Effector memory CD8-positive, alpha-beta T cell (primary cell): ENCODE data around the gene EGR1.

Source experiments
- ATAC-seq: fragments of 150-1000 bp; cut with Tn5 transposase; replicated peaks from 2 replicates; pipeline ENCODE4 v1.10.0; 2021; ENCODE audit warnings: mild to moderate bottlenecking, moderate library complexity
- DNase-seq, 3 experiments: peaks; one replicate each; pipeline ENCODE4 v3.0.0; 2021
- H3K27ac Mint-ChIP-seq, 2 donors: one replicate each; pipeline ENCODE4 v1.8.0; 2022; ENCODE audit warnings: mild to moderate bottlenecking in 2 of 2, mixed read lengths in 2 of 2, moderate library complexity in 2 of 2
- H3K27me3 Mint-ChIP-seq, 2 donors: one replicate each; pipeline ENCODE4 v1.8.0; 2022; ENCODE audit warnings: mixed read lengths in 2 of 2
- H3K36me3 Mint-ChIP-seq: one replicate; pipeline ENCODE4 v1.8.0; 2022; ENCODE audit warnings: mild to moderate bottlenecking, moderate library complexity, mixed read lengths; ENCODE audit not compliant: insufficient read depth
- H3K4me1 Mint-ChIP-seq, 2 donors: one replicate each; pipeline ENCODE4 v1.8.0; 2022; ENCODE audit warnings: low read depth in 2 of 2, mixed read lengths in 2 of 2
- H3K4me3 Mint-ChIP-seq, 2 donors: one replicate each; pipeline ENCODE4 v1.8.0; 2022; ENCODE audit warnings: mild to moderate bottlenecking in 2 of 2, mixed read lengths in 2 of 2, moderate library complexity in 2 of 2
- H3K9me3 Mint-ChIP-seq, 2 donors: one replicate each; pipeline ENCODE4 v1.8.0; 2022; ENCODE audit warnings: mixed read lengths in 2 of 2
- total RNA-seq, 9 experiments: gene quantifications; one replicate each; lab custom pipeline; 2026; lab: John Stamatoyannopoulos, UW

Gene EGR1
- total RNA-seq, result 7.3 to 1,057 (median 15.6) reads per million in 9 experiments

DNA sequence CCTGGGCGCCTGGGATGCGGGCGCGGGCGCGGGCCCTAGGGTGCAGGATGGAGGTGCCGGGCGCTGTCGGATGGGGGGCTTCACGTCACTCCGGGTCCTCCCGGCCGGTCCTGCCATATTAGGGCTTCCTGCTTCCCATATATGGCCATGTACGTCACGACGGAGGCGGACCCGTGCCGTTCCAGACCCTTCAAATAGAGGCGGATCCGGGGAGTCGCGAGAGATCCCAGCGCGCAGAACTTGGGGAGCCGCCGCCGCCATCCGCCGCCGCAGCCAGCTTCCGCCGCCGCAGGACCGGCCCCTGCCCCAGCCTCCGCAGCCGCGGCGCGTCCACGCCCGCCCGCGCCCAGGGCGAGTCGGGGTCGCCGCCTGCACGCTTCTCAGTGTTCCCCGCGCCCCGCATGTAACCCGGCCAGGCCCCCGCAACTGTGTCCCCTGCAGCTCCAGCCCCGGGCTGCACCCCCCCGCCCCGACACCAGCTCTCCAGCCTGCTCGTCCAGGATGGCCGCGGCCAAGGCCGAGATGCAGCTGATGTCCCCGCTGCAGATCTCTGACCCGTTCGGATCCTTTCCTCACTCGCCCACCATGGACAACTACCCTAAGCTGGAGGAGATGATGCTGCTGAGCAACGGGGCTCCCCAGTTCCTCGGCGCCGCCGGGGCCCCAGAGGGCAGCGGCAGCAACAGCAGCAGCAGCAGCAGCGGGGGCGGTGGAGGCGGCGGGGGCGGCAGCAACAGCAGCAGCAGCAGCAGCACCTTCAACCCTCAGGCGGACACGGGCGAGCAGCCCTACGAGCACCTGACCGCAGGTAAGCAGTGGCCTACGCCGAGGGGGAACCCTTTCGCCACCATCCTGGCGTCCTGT is at the start of gene EGR1:
EGR1 (plus strand) TSS at position 219 of the 864 bp plus-strand sequence; CDS start at position 502, 283 bp downstream.
- peaks cover 20 to 24% of the 10 kb centered on the region in 2 donors for H3K4me1 Mint-ChIP-seq
- ATAC-seq, result peak; percentile 62

DNA sequence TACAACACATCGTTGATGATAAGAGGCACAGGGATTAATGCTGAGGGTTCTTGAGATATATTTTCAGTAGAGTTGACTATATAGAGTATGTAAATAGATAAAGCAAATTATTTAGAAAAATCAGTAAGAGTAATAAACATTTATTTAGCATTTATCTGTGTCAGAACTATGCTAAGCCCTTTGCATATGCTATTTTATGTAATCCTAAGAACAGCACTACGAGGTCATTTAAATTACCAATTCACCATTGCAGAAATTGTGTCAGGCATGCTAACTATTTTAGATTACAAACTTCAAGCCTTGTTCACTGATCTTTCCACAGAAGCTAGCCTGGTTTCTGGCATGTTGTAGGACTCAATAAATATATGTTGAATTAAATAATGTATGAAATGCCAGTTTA is 46.8 kb upstream of the EGR1 start:
- H3K4me3 Mint-ChIP-seq, result no peak overlapping the region
- no peak for ATAC-seq
- H3K9me3 Mint-ChIP-seq, result no peaks in the 10 kb centered on the region
- no peaks in the 10 kb centered on the region for H3K4me1 Mint-ChIP-seq
- no peak for DNase-seq
- H3K27ac Mint-ChIP-seq, result peak overlapping the region in 1 of 2 donors; percentile 38
- no peaks in the 10 kb centered on the region for H3K27me3 Mint-ChIP-seq
- peaks cover 89% of the 10 kb centered on the region for H3K36me3 Mint-ChIP-seq

More for the DNA sequence above, at the start of gene EGR1:
- Mint-ChIP-seq H3K9me3 (no peaks in the 10 kb centered on the region), H3K36me3 (peaks cover 50% of the 10 kb centered on the region), H3K27me3 (no peaks in the 10 kb centered on the region), H3K27ac (peak within 1 kb of the TSS; percentile 94 to 96), H3K4me3 (peak within 1 kb of the TSS; percentile 83 to 84)
- DNase-seq, result peak; percentile 94 to 97 (median 95)

- ATAC-seq (no peak), DNase-seq (no peak)
- H3K36me3 Mint-ChIP-seq, result peaks cover 79% of the 10 kb centered on the region
- H3K9me3 Mint-ChIP-seq, result no peaks in the 10 kb centered on the region
- H3K4me1 Mint-ChIP-seq, result no peaks in the 10 kb centered on the region
- H3K27me3 Mint-ChIP-seq, result no peaks in the 10 kb centered on the region
- no peak overlapping the region for H3K4me3 Mint-ChIP-seq
- H3K27ac Mint-ChIP-seq, result peak overlapping the region in 1 of 2 donors; percentile 44
Observed at GRCh38 chr5:138425079-138425478, 40.2 kb upstream of the EGR1 start.

- ATAC-seq (no peak), DNase-seq (no peak)
- H3K27me3 Mint-ChIP-seq, result no peaks in the 10 kb centered on the region
- peaks cover 62% of the 10 kb centered on the region for H3K36me3 Mint-ChIP-seq
- no peak overlapping the region for H3K27ac Mint-ChIP-seq
- H3K4me3 Mint-ChIP-seq, result no peak overlapping the region
- H3K4me1 Mint-ChIP-seq, result peaks cover 12 to 15% of the 10 kb centered on the region in 2 donors
- H3K9me3 Mint-ChIP-seq, result no peaks in the 10 kb centered on the region
Observed at GRCh38 chr5:138435943-138436342, 29.3 kb upstream of the EGR1 start.

GRCh38 chr5:138438003-138438723 is 27.1 kb upstream of the EGR1 start:
- no peak for DNase-seq
- H3K4me3 Mint-ChIP-seq, result peak overlapping the region; percentile 79 to 80
- no peak for ATAC-seq
- H3K36me3 Mint-ChIP-seq, result peaks cover 40% of the 10 kb centered on the region
- no peaks in the 10 kb centered on the region for H3K27me3 Mint-ChIP-seq
- H3K4me1 Mint-ChIP-seq, result peaks cover 12 to 15% of the 10 kb centered on the region in 2 donors
- no peaks in the 10 kb centered on the region for H3K9me3 Mint-ChIP-seq
- H3K27ac Mint-ChIP-seq, result peak overlapping the region; percentile 8 to 38

DNA sequence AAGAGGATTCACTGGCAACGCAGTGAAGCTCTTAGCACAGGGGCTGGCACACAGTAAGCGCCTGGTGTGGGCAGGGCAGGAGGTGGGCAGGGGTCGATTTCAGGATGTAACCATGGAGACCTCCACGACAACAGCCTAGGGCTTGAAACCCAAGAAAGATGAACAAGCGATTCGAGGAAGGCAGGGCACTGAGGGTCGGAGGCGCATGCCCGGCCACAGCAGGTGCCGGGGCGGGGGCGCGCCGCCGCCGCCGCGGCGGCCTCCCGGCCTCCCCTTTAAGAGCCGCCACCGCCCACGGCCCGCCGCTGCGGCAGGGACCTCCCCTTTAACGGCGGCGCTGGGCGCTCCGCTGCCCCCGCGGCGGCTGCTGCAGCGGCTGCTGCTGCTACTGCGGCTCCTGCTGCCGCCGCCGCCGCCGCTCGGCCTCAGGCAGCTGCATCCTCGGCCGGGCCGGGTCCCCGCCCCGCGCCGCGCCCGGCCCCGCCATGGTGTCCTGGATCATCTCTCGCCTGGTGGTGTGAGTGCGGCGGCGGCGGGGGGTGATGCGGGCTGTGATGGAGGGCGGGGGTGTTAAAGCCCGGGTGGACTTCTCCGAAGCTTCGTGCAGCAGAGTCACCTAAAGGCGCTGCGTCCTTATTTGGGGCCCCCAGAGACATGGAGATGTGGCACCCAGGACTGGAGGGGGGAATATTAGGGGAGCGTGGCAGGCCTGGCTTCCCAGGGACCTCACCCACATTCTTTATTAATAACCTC is 26.4 kb upstream of the EGR1 start, which contains the start of gene REEP2:
REEP2 (plus strand) TSS at position 334 of the 753 bp plus-strand sequence; CDS start at position 486, 152 bp downstream.
- Mint-ChIP-seq H3K4me1 (peaks cover 12 to 15% of the 10 kb centered on the region in 2 donors), H3K27ac (peak within 1 kb of the TSS; percentile 8 to 63), H3K9me3 (no peaks in the 10 kb centered on the region), H3K27me3 (no peaks in the 10 kb centered on the region), H3K36me3 (peaks cover 33% of the 10 kb centered on the region), H3K4me3 (peak within 1 kb of the TSS; percentile 79 to 80)
- ATAC-seq, result peak; percentile 91
- peak; percentile 51 to 65 (median 60) for DNase-seq

DNA sequence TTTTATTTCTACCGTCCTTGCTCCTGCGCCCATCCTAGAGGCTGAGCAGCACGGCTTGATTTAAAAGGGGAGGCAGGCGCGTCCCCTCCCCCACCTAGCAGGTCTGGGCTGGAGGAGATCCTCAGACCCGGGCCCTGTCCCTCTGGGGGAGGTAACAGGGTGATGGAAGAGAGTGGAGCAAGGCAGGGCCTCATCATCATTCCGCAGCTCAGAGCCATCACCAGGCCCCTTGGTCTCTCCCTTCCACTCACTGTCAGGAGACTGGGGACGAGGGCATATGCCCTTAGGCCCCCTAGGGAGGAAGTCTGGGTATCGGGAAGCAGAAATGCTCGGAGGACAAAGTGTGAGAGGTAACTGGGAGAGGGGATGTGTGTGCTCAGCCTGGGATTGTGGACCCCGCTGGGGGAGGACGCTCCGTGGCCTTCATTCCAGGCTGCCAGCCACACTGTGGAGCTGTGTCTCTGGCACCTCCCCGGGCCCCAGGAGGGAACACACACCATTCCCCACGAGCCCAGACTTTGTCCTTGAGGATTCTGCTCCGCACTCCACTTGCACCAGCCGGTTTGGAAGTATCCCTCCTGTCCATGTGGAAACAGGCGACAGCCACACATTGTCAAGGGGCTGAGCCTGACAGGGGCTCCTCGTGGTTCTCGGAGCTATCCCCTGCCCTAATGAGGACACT is 25.7 kb upstream of the EGR1 start:
- DNase-seq (no peak), ATAC-seq (no peak)
- H3K27ac Mint-ChIP-seq, result peak overlapping the region; percentile 18 to 63
- H3K9me3 Mint-ChIP-seq, result no peaks in the 10 kb centered on the region
- peaks cover 12 to 15% of the 10 kb centered on the region in 2 donors for H3K4me1 Mint-ChIP-seq
- peak overlapping the region; percentile 79 to 80 for H3K4me3 Mint-ChIP-seq
- no peaks in the 10 kb centered on the region for H3K27me3 Mint-ChIP-seq
- H3K36me3 Mint-ChIP-seq, result peaks cover 27% of the 10 kb centered on the region

DNA sequence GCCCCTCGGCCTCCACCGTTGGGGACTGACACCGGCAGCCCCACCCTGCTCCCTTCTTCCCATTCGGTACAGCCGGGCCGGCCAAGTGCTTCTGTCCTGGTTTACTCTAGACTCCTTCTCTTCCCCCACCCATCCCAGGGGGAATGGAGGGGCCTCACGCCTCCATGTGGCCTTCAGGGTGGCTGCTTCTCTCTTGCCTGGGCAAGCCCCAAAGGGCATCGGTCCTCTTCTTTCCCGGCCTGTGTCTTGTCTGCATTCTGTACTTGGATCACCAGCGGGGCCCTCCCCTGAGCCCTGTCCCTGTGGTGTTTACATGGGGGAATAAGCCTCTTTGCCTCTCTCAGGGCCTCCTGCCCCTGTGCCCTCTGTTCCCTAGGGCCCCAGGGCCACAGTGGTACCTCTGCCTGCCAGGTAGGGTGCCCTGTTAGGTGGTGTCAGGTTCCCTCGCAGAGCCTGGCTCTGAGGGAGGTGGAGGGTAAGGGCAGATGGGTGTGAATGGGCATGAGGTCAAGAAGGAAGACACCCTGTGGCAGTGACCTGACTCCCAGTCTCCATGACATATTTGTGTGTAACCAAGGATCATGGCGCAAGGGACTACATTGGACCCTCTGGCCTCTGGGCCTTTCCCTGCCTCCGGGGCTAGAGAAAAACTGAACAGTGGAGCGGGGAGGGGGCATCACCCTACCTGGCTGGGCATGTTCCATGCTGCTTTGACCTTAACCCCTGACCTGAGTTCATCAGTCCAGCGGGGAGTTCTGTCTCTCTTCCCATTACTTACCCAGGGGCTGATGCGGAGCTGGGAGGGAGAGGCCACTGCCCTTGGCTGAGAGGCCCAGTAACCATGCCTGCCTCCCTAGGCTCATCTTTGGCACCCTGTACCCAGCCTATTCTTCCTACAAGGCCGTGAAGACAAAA is 24.9 kb upstream of the EGR1 start:
- H3K9me3 Mint-ChIP-seq, result no peaks in the 10 kb centered on the region
- DNase-seq (no peak), ATAC-seq (no peak)
- H3K4me1 Mint-ChIP-seq, result peaks cover 12 to 15% of the 10 kb centered on the region in 2 donors
- peaks cover 26% of the 10 kb centered on the region for H3K36me3 Mint-ChIP-seq
- peak overlapping the region; percentile 79 to 80 for H3K4me3 Mint-ChIP-seq
- H3K27ac Mint-ChIP-seq, result peak overlapping the region; percentile 18 to 63
- H3K27me3 Mint-ChIP-seq, result no peaks in the 10 kb centered on the region

DNA sequence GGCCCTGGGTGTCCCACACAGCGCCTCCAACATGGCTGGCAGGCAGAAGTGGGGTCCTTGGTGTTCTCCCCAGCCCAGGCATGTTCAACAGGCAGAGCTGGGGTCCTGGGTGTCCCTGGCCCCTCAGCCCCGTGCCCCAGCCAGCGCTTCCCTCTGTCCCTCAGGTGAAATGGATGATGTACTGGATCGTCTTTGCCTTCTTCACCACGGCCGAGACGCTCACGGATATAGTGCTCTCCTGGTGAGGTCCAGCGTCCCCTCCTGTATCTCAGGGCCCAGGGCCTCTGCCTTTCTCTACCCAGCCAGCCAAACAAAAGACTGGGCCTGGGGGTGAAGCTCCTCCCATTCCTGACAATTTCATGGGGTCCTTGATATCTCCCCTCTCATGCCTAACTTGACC is 24.1 kb upstream of the EGR1 start:
- peaks cover 20% of the 10 kb centered on the region for H3K36me3 Mint-ChIP-seq
- H3K4me3 Mint-ChIP-seq, result no peak overlapping the region
- no peaks in the 10 kb centered on the region for H3K9me3 Mint-ChIP-seq
- no peaks in the 10 kb centered on the region for H3K27me3 Mint-ChIP-seq
- DNase-seq, result no peak
- peaks cover 12 to 15% of the 10 kb centered on the region in 2 donors for H3K4me1 Mint-ChIP-seq
- no peak for ATAC-seq
- H3K27ac Mint-ChIP-seq, result peak overlapping the region in 1 of 2 donors; percentile 18

DNA sequence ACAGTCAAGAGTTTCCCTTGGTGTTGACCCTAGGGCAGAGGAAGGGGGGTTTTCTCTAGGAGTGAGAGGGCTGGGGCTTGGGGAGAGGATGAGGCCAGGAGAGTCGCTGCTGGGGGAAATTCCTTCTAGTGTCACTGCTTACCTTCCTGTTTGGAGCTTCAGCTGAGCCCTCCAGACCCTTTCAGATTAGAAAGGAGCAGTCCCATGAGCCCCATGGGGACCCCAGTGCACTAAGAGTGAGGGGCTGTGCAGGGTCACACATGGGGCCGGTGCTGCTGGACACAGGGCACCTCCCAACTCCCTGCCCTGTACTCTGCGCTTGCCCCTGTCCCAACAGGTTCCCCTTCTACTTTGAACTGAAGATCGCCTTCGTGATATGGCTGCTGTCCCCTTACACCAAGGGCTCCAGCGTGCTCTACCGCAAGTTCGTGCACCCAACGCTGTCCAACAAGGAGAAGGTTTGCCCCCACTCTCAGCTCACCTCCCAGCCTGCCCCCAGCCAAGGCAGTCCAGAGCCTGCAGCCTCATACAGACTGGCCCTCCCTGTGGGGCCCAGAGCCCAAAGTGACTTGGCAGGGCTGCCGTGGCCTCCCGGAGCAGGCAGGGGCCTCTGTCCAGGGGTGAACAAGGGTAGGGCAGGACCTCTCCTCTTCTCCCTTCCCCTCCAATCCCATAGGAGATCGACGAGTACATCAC is 21.1 kb upstream of the EGR1 start:
- Mint-ChIP-seq H3K27me3 (no peaks in the 10 kb centered on the region), H3K27ac (peak overlapping the region in 1 of 2 donors; percentile 11), H3K9me3 (no peaks in the 10 kb centered on the region), H3K36me3 (peaks cover 4% of the 10 kb centered on the region), H3K4me1 (peaks cover 0 to 7% of the 10 kb centered on the region in 2 donors), H3K4me3 (no peak overlapping the region)
- DNase-seq (no peak), ATAC-seq (no peak)

DNA sequence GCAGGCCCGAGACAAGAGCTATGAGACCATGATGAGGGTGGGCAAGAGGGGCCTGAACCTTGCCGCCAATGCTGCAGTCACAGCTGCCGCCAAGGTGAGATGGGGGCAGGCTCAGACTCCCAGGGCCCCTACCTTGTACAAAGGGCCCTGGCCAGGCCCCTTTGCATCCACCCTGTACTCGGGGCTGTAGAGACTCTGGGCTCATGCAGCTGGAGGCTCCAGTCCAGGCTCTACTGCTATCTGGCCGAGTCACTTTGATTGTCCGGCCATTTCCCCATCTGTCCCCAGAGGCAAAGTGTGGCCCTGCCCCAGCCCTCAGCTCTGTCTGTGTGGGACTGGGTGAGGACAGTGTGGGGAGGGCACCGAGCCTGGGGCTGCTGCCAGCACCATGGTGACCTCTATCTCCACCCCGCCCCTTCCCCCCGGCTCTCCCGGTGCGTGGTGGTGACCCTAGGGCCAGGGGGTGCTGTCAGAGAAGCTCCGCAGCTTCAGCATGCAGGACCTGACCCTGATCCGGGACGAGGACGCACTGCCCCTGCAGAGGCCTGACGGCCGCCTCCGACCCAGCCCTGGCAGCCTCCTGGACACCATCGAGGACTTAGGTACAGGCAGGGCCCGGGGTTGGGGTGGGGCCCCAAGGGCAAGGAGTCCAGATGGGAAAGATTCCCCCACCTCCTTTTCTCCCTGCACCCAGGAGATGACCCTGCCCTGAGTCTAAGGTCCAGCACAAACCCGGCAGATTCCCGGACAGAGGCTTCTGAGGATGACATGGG is 20.3 kb upstream of the EGR1 start:
- no peaks in the 10 kb centered on the region for H3K9me3 Mint-ChIP-seq
- H3K27me3 Mint-ChIP-seq, result no peaks in the 10 kb centered on the region
- no peak overlapping the region for H3K27ac Mint-ChIP-seq
- ATAC-seq, result no peak
- no peak overlapping the region for H3K4me3 Mint-ChIP-seq
- H3K4me1 Mint-ChIP-seq, result peaks cover 2 to 5% of the 10 kb centered on the region in 2 donors
- no peak for DNase-seq
- H3K36me3 Mint-ChIP-seq, result peaks cover 4% of the 10 kb centered on the region
